ENCODE measurements around the gene ZNF598.

The ZNF598 gene

DNA sequence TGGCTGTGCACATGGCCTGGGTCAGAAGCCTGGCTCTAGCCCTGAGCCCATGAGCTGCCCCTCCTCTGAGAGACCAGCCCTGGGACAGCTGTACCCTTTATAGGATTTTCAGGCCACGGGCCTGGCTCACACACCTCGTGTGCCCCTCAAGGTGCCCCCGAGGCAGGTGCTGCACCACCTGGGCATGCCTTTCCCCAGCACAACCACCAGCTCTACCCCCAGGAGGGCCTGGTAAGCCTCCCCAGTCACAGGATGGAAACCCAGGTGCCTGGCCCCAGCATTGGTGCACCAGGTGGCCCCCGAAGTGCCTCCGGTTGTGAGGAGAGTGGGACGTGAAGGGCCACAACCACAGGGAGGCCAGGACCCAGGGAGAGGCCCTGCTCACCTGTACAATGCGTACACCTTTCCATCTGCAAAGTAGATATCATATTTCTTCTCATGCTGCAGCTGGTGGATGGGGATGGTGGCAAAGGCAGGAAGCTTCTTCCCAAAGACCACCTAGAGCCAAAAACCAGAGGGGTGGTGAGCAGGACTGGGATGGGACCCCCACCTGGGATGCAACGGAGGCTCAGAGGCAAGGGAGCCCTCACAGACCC, 6.3 kb downstream of the ZNF598 start:
- Histone ChIP-seq H3K27ac (ENCODE audit: low read depth, low read length) (no peak overlapping the region), H3K36me3 (ENCODE audit: control insufficient read depth, insufficient read depth, low read length) (peaks cover 56% of the 10 kb centered on the region), H3K9me3 (ENCODE audit: control insufficient read depth, insufficient read depth, low read length) (no peaks in the 10 kb centered on the region), H3K27me3 (ENCODE audit: control insufficient read depth, insufficient read depth, low read length) (no peaks in the 10 kb centered on the region), H3K4me3 (ENCODE audit: low read depth, low read length) (no peak overlapping the region), H3K9ac (ENCODE audit: low read depth, low read length) (no peak overlapping the region), H3K4me1 (ENCODE audit: control insufficient read depth, insufficient read depth, low read length) (peaks cover 17% of the 10 kb centered on the region)

- no peak overlapping the region for H3K27ac ChIP-seq (ENCODE audit: low read depth, low read length)
- no peak overlapping the region for H3K4me3 ChIP-seq (ENCODE audit: low read depth, low read length)
- peaks cover 58% of the 10 kb centered on the region for H3K36me3 ChIP-seq (ENCODE audit: control insufficient read depth, insufficient read depth, low read length)
- H3K9ac ChIP-seq (ENCODE audit: low read depth, low read length): no peak overlapping the region
- peaks cover 10% of the 10 kb centered on the region; the same call in 1 of the 2 replicates for H3K4me1 ChIP-seq (ENCODE audit: control insufficient read depth, insufficient read depth, low read length)
- H3K27me3 ChIP-seq (ENCODE audit: control insufficient read depth, insufficient read depth, low read length): no peaks in the 10 kb centered on the region
- H3K9me3 ChIP-seq (ENCODE audit: control insufficient read depth, insufficient read depth, low read length): no peaks in the 10 kb centered on the region
Observed at GRCh38 chr16:2002406-2003230, 7.0 kb downstream of the ZNF598 start.

GRCh38 chr16:2001456-2002355, 7.9 kb downstream of the ZNF598 start:
- no peak overlapping the region for H3K27ac ChIP-seq (ENCODE audit: low read depth, low read length)
- H3K9ac ChIP-seq (ENCODE audit: low read depth, low read length): no peak overlapping the region
- no peaks in the 10 kb centered on the region for H3K27me3 ChIP-seq (ENCODE audit: control insufficient read depth, insufficient read depth, low read length)
- no peaks in the 10 kb centered on the region for H3K9me3 ChIP-seq (ENCODE audit: control insufficient read depth, insufficient read depth, low read length)
- H3K4me1 ChIP-seq (ENCODE audit: control insufficient read depth, insufficient read depth, low read length): peaks cover 8% of the 10 kb centered on the region; the same call in 1 of the 2 replicates
- H3K4me3 ChIP-seq (ENCODE audit: low read depth, low read length): no peak overlapping the region
- H3K36me3 ChIP-seq (ENCODE audit: control insufficient read depth, insufficient read depth, low read length): peaks cover 66% of the 10 kb centered on the region

DNA sequence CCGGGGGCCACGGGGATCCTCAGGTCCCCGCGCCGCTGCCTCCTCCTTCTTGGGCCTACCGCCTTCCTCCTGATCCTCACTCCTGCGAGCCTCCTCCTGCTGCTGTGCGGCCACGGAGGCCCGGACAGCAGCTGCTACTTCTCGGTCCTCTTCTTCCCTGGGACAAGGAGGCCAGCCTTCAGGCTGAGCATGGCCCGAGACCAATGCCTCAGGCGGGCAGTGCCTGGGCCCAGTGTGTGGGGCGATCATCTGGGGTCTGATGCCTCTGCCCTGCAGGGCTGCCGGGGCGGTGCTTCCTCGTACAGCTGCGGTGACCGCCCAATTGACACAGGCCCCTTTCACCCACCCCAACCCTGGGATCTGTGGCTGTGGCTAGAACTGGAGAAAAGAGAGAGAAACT, 8.6 kb downstream of the ZNF598 start:
- Histone ChIP-seq H3K9ac (ENCODE audit: low read depth, low read length) (no peak overlapping the region), H3K36me3 (ENCODE audit: control insufficient read depth, insufficient read depth, low read length) (peaks cover 68% of the 10 kb centered on the region), H3K4me3 (ENCODE audit: low read depth, low read length) (no peak overlapping the region), H3K27me3 (ENCODE audit: control insufficient read depth, insufficient read depth, low read length) (no peaks in the 10 kb centered on the region), H3K27ac (ENCODE audit: low read depth, low read length) (no peak overlapping the region), H3K9me3 (ENCODE audit: control insufficient read depth, insufficient read depth, low read length) (no peaks in the 10 kb centered on the region), H3K4me1 (ENCODE audit: control insufficient read depth, insufficient read depth, low read length) (peaks cover 8% of the 10 kb centered on the region; the same call in 1 of the 2 replicates)

- no peaks in the 10 kb centered on the region for H3K9me3 ChIP-seq (ENCODE audit: control insufficient read depth, insufficient read depth, low read length)
- peaks cover 68% of the 10 kb centered on the region for H3K36me3 ChIP-seq (ENCODE audit: control insufficient read depth, insufficient read depth, low read length)
- H3K27me3 ChIP-seq (ENCODE audit: control insufficient read depth, insufficient read depth, low read length): no peaks in the 10 kb centered on the region
- no peak overlapping the region for H3K4me3 ChIP-seq (ENCODE audit: low read depth, low read length)
- no peak overlapping the region for H3K27ac ChIP-seq (ENCODE audit: low read depth, low read length)
- no peak overlapping the region for H3K9ac ChIP-seq (ENCODE audit: low read depth, low read length)
- peaks cover 8% of the 10 kb centered on the region; the same call in 1 of the 2 replicates for H3K4me1 ChIP-seq (ENCODE audit: control insufficient read depth, insufficient read depth, low read length)
Observed at GRCh38 chr16:1999866-2000514, 9.6 kb downstream of the ZNF598 start.

DNA sequence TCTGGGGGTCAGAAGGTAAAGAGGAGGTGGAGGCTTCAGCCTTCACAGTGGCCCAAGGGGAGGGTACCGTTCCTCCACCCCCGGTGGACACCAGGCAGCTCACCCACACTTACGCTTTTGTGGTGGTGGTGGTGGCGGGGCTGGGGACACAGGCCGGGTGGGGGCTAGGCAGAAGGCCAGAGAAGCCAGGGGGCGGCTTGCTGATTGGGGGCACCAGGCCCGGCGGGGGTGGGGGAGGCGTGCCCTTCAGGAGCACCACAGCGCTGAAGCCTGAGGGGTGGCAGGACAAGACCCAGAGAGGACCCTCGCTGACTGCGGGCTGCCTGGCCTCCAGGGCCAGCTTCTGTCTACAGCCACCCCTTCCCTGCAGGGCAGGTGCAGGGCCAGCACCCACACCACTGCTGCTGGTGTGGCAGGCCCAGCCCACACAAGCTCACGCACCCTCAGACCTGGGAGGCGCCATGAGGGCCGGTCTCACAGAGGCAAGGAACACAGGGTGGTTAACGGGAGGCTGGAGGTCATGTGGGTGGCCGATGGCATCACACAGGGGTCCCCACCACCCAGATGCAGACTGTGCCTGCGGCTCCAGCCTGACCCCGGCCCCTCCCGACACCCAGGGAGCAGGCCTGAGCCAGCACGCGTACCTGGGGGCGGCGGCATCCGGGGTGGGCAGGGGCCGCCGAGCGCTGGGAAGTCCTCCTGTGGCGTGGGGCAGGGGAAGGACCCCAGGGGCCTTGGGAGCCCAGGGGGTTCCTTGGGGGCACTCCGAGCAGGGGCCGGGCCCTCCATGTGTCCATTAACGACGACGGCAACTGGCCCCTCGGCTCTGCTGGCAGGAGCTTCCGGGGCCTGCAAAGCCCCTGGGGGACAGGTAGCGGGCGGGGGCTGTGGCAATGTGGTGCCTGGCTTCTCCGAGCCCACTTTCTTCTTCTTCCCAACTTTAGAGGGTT, 10.5 kb downstream of the ZNF598 start:
- Histone ChIP-seq H3K27me3 (ENCODE audit: control insufficient read depth, insufficient read depth, low read length) (no peaks in the 10 kb centered on the region), H3K9me3 (ENCODE audit: control insufficient read depth, insufficient read depth, low read length) (no peaks in the 10 kb centered on the region), H3K9ac (ENCODE audit: low read depth, low read length) (no peak overlapping the region), H3K4me1 (ENCODE audit: control insufficient read depth, insufficient read depth, low read length) (peaks cover 1% of the 10 kb centered on the region; the same call in 1 of the 2 replicates), H3K27ac (ENCODE audit: low read depth, low read length) (no peak overlapping the region), H3K4me3 (ENCODE audit: low read depth, low read length) (no peak overlapping the region), H3K36me3 (ENCODE audit: control insufficient read depth, insufficient read depth, low read length) (peaks cover 68% of the 10 kb centered on the region)

DNA sequence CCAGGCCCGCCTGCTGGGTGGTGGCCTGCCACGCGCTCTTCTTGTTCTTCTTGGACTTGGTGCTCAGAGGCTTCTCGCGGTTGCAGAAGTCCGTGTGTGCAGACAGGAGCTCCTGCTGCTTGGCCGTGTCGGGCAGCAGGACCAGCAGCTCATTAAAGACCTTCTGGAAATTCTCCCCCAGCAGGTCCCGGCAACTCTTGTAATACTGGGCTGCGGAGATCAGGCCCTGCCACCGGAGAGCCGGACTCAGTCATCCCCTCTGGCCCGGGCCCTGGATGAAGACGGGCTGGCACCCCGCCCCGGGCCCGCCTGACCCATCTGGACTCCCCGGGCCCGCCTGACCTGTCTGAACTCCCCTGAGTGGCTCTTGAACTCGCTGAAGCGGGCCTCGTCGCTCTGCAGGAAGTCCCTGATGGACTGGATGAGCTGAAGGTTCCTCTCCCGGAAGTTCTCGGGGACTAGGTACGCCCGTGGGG, 11.2 kb downstream of the ZNF598 start:
- Histone ChIP-seq H3K9ac (ENCODE audit: low read depth, low read length) (no peak overlapping the region), H3K36me3 (ENCODE audit: control insufficient read depth, insufficient read depth, low read length) (peaks cover 67% of the 10 kb centered on the region), H3K4me3 (ENCODE audit: low read depth, low read length) (no peak overlapping the region), H3K4me1 (ENCODE audit: control insufficient read depth, insufficient read depth, low read length) (no peaks in the 10 kb centered on the region), H3K27me3 (ENCODE audit: control insufficient read depth, insufficient read depth, low read length) (no peaks in the 10 kb centered on the region), H3K9me3 (ENCODE audit: control insufficient read depth, insufficient read depth, low read length) (no peaks in the 10 kb centered on the region), H3K27ac (ENCODE audit: low read depth, low read length) (no peak overlapping the region)

- H3K4me1 ChIP-seq (ENCODE audit: control insufficient read depth, insufficient read depth, low read length): no peaks in the 10 kb centered on the region
- H3K9ac ChIP-seq (ENCODE audit: low read depth, low read length): no peak overlapping the region
- no peak overlapping the region for H3K27ac ChIP-seq (ENCODE audit: low read depth, low read length)
- H3K36me3 ChIP-seq (ENCODE audit: control insufficient read depth, insufficient read depth, low read length): peaks cover 60% of the 10 kb centered on the region
- H3K27me3 ChIP-seq (ENCODE audit: control insufficient read depth, insufficient read depth, low read length): no peaks in the 10 kb centered on the region
- H3K4me3 ChIP-seq (ENCODE audit: low read depth, low read length): no peak overlapping the region
- H3K9me3 ChIP-seq (ENCODE audit: control insufficient read depth, insufficient read depth, low read length): no peaks in the 10 kb centered on the region
Observed at GRCh38 chr16:1997494-1998359, 11.9 kb downstream of the ZNF598 start.

DNA sequence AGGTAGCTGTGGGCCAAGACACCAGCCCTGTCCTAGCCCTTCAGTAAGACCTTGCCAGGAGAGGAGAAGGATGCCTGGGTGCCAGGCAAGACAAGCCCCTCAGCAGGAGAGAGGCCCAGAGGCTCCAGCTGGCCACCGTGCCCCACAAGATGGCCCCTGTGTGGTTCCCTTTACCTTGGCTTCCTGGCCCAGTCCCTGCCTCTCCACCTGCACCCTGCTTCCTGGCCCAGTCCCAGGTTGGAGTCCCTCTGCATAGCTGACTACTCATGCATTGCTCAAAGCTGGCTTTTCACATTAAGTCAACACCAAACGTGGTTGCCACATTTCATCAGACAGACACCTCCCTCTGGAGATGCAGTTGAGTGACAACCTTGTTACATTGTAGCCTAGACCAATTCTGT, 15.9 kb downstream of the ZNF598 start:
- H3K9ac ChIP-seq (ENCODE audit: low read depth, low read length): no peak overlapping the region
- H3K9me3 ChIP-seq (ENCODE audit: control insufficient read depth, insufficient read depth, low read length): no peaks in the 10 kb centered on the region
- H3K4me1 ChIP-seq (ENCODE audit: control insufficient read depth, insufficient read depth, low read length): peaks cover 19% of the 10 kb centered on the region
- H3K27ac ChIP-seq (ENCODE audit: low read depth, low read length): no peak overlapping the region
- H3K4me3 ChIP-seq (ENCODE audit: low read depth, low read length): no peak overlapping the region
- H3K36me3 ChIP-seq (ENCODE audit: control insufficient read depth, insufficient read depth, low read length): peaks cover 21% of the 10 kb centered on the region
- peaks cover 22% of the 10 kb centered on the region for H3K27me3 ChIP-seq (ENCODE audit: control insufficient read depth, insufficient read depth, low read length)
